LNCaP clone FGC (cell line): ENCODE results near the gene IGF2BP3.

ENCODE experiments used
- DNase-seq: peaks from one replicate; pipeline ENCODE4 v3.0.0-alpha.2; 2011; ENCODE audit warnings: low read depth
- H3K4me3 ChIP-seq: 2 replicates; pipeline ENCODE4 v1.5.1; 2011; ENCODE audit warnings: mild to moderate bottlenecking, low read depth, low read length, control low read depth
- CTCF ChIP-seq: IDR thresholded peaks from 2 replicates; pipeline ENCODE4 v1.5.1; 2012; ENCODE audit warnings: mild to moderate bottlenecking; ENCODE audit not compliant: control insufficient read depth, insufficient read depth; ENCODE audit errors: extremely low read depth

The IGF2BP3 gene

GRCh38 chr7:23396222-23397015, 73.9 kb downstream of the IGF2BP3 start:
- TF ChIP-seq CTCF = no peak
- no peak overlapping the region for H3K4me3 ChIP-seq
- DNase-seq = no peak

- no peak overlapping the region for H3K4me3 ChIP-seq
- no peak for TF ChIP-seq CTCF
- no peak for DNase-seq
Measured at GRCh38 chr7:23394488-23395171, 75.7 kb downstream of the IGF2BP3 start.

- no peak for DNase-seq
Measured at GRCh38 chr7:23393636-23394035, 76.7 kb downstream of the IGF2BP3 start.

GRCh38 chr7:23389701-23390100, 80.6 kb downstream of the IGF2BP3 start:
- DNase-seq = no peak
- TF ChIP-seq CTCF = no peak

More at GRCh38 chr7:23393636-23394035, 76.7 kb downstream of the IGF2BP3 start:
- TF ChIP-seq CTCF = no peak
- H3K4me3 ChIP-seq = no peak overlapping the region

GRCh38 chr7:23387583-23387982, 82.7 kb downstream of the IGF2BP3 start:
- no peak overlapping the region for H3K4me3 ChIP-seq
- DNase-seq = no peak
- no peak for TF ChIP-seq CTCF

More at GRCh38 chr7:23389701-23390100, 80.6 kb downstream of the IGF2BP3 start:
- no peak overlapping the region for H3K4me3 ChIP-seq

- no peak for TF ChIP-seq CTCF
Measured at GRCh38 chr7:23385140-23385539, 85.2 kb downstream of the IGF2BP3 start.

More at GRCh38 chr7:23385140-23385539, 85.2 kb downstream of the IGF2BP3 start:
- H3K4me3 ChIP-seq = no peak overlapping the region
- DNase-seq = no peak
